ENCODE measurements around the gene PDE6C. TPM values are rescaled to one million over a fixed set of nuclear protein-coding genes. Genes with fewer than 3 reads are reported as not detected.

PDE6C gene
- total RNA-seq, 1 experiment from 2014 or later = not detected

DNA sequence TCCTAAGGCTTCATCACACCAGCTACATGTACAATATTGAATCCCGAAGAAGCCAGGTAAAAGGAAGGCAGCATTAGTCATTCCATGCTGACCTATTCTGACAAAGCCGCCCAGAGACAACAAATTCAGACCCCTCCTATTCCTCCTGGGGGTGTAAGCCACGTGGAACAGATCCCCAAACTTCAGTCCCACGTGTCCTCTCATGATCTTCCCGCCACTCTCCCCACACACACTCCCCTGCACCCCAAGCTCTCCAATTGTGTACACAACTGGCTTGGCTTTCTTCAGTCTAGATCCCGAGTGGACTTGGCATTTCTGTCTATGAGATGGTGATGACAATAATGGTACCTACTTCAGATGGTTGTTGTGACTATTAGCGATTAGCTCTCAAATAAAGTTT is 8.6 kb downstream of the PDE6C start:
- H3K9me3 Mint-ChIP-seq = no peaks in the 10 kb centered on the region
- CTCF ChIA-PET = no interaction called here
- ATAC-seq = no peak
- H3K36me3 Mint-ChIP-seq = no peaks in the 10 kb centered on the region
- no peak overlapping the region for H3K27ac Mint-ChIP-seq
- H3K4me3 Mint-ChIP-seq = no peak overlapping the region
- H3K27me3 Mint-ChIP-seq (ENCODE audit: low read depth) = peaks cover 13% of the 10 kb centered on the region; the same call in 1 of the 2 replicates
- POLR2A ChIA-PET = no interaction called here
- TF ChIP-seq TEAD4 (CRISPR knock-in tag; IDR thresholded peaks at IDR 0.05) (no peak), FOXK1 (CRISPR knock-in tag; IDR thresholded peaks at IDR 0.05) (no peak), HMGA2 (CRISPR knock-in tag; IDR thresholded peaks at IDR 0.05) (no peak), GABPB1 (CRISPR knock-in tag; IDR thresholded peaks at IDR 0.05) (no peak), RORB (CRISPR knock-in tag; IDR thresholded peaks at IDR 0.05) (no peak), ZNF121 (CRISPR knock-in tag; IDR thresholded peaks at IDR 0.05) (no peak), TEAD1 (CRISPR knock-in tag; IDR thresholded peaks at IDR 0.05) (no peak), NR3C1 (CRISPR knock-in tag; conservative IDR thresholded peaks at IDR 0.05; ENCODE audit: low read depth) (no peak)
- TF ChIP-seq, protein P1, sequence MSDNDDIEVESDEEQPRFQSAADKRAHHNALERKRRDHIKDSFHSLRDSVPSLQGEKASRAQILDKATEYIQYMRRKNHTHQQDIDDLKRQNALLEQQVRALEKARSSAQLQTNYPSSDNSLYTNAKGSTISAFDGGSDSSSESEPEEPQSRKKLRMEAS (CRISPR knock-in tag; IDR thresholded peaks at IDR 0.05) = no peak
- H3K4me1 Mint-ChIP-seq = peaks cover 15% of the 10 kb centered on the region
- no peak for DNase-seq (ENCODE audit: low spot score)

GRCh38 chr10:93622942-93623341 is 10.6 kb downstream of the PDE6C start:
- TF ChIP-seq, protein P1 (CRISPR knock-in tag; IDR thresholded peaks at IDR 0.05) = no peak
- no peak for TF ChIP-seq ZNF219 (CRISPR knock-in tag; IDR thresholded peaks at IDR 0.05; ENCODE audit: borderline replicate concordance)
- TF ChIP-seq NFYB (CRISPR knock-in tag; conservative IDR thresholded peaks at IDR 0.05; ENCODE audit: low read depth) = no peak
- TF ChIP-seq ZNF232 (CRISPR knock-in tag; IDR thresholded peaks at IDR 0.05) = no peak
- no peak for TF ChIP-seq ZNF416 (CRISPR knock-in tag; IDR thresholded peaks at IDR 0.05)
- no peak for TF ChIP-seq JUN (CRISPR knock-in tag; IDR thresholded peaks at IDR 0.05)
- no peak for TF ChIP-seq ZNF671 (CRISPR knock-in tag; IDR thresholded peaks at IDR 0.05)
- no peak for TF ChIP-seq CBFB (CRISPR knock-in tag; IDR thresholded peaks at IDR 0.05; ENCODE audit: low read depth)
- no peak for TF ChIP-seq IRF1 (CRISPR knock-in tag; IDR thresholded peaks at IDR 0.05)
- no peaks in the 10 kb centered on the region for H3K9me3 Mint-ChIP-seq
- H3K4me3 Mint-ChIP-seq = no peak overlapping the region
- no peaks in the 10 kb centered on the region for H3K36me3 Mint-ChIP-seq
- peaks cover 13% of the 10 kb centered on the region; the same call in 1 of the 2 replicates for H3K27me3 Mint-ChIP-seq (ENCODE audit: low read depth)
- ChIA-PET CTCF (no interaction called here), POLR2A (no interaction called here)
- DNase-seq (ENCODE audit: low spot score) (no peak), ATAC-seq (no peak)
- H3K27ac Mint-ChIP-seq = no peak overlapping the region
- H3K4me1 Mint-ChIP-seq = no peaks in the 10 kb centered on the region

DNA sequence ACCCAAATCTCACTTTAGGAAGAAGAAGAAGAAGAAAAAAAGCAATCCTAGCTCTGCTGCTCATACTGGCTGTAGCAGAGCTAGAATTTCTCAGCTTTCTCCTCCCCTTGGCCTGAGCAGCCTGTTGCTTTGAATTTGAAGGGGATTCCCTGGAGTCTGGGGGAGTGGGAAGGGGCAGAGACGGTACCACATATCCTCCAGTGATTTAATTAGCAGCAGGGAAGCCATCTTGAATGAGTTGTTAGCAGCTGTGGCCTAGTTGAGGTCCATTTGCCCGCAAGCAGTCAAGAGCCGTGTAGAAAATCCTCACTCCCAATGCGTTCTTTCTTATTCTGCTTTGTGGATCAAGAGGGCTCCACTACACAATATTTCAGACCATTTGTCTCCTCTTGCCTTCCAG is 16.5 kb downstream of the PDE6C start:
- H3K9me3 Mint-ChIP-seq = no peaks in the 10 kb centered on the region
- H3K36me3 Mint-ChIP-seq = no peaks in the 10 kb centered on the region
- no peak overlapping the region for H3K4me3 Mint-ChIP-seq
- H3K27me3 Mint-ChIP-seq (ENCODE audit: low read depth) = peaks cover 6% of the 10 kb centered on the region; the same call in 1 of the 2 replicates
- H3K4me1 Mint-ChIP-seq = peaks cover 16% of the 10 kb centered on the region
- no peak overlapping the region for H3K27ac Mint-ChIP-seq
- CTCF ChIA-PET = interaction anchor here (0.5 to 1.4 kb wide), 2 partner anchors 74 to 714 kb away, joined by 4 read pairs; no protein-coding TSS in a partner anchor
- DNase-seq (ENCODE audit: low spot score) (no peak), ATAC-seq (peak; percentile 55)
- POLR2A ChIA-PET = no interaction called here
- TF ChIP-seq ZNF281 (CRISPR knock-in tag; IDR thresholded peaks at IDR 0.05) (no peak), EMX1 (CRISPR knock-in tag; IDR thresholded peaks at IDR 0.05) (no peak), E2F4 (CRISPR knock-in tag; IDR thresholded peaks at IDR 0.05; ENCODE audit: borderline replicate concordance, low read depth) (no peak), MYBL2 (CRISPR knock-in tag; IDR thresholded peaks at IDR 0.05) (no peak), SMAD4 (CRISPR knock-in tag; IDR thresholded peaks at IDR 0.05) (no peak), ZNF121 (CRISPR knock-in tag; IDR thresholded peaks at IDR 0.05) (no peak), IRF2 (CRISPR knock-in tag; IDR thresholded peaks at IDR 0.05; ENCODE audit: borderline replicate concordance, low read depth) (no peak), NR1H2 (CRISPR knock-in tag; IDR thresholded peaks at IDR 0.05) (no peak), NFYB (CRISPR knock-in tag; conservative IDR thresholded peaks at IDR 0.05; ENCODE audit: low read depth) (no peak)
